ENCODE results near the gene UBR7. TPM values are rescaled to one million over a fixed set of nuclear protein-coding genes. Genes with fewer than 3 reads are reported as not detected.

UBR7 gene
- total RNA-seq, 4 donors from 2014 or later = 12.0 to 23.0 (median 18.0) TPM

- ATAC-seq (ENCODE audit: low FRiP score) (no peak), DNase-seq (ENCODE audit: low spot score) (no peak)
- no peak for TF ChIP-seq CTCF (IDR thresholded peaks at IDR 0.05)
Measured at GRCh38 chr14:93245764-93246420, 38.8 kb downstream of the UBR7 start.

- TF ChIP-seq CTCF (IDR thresholded peaks at IDR 0.05) = no peak
- no peak for ATAC-seq (ENCODE audit: low FRiP score)
- no peak for DNase-seq (ENCODE audit: low spot score)
Measured at GRCh38 chr14:93246534-93246933, 39.5 kb downstream of the UBR7 start.

- no peak for TF ChIP-seq CTCF (IDR thresholded peaks at IDR 0.05)
- ATAC-seq (ENCODE audit: low FRiP score) (no peak), DNase-seq (ENCODE audit: low spot score) (no peak)
Measured at GRCh38 chr14:93249128-93249831, 42.2 kb downstream of the UBR7 start.

- ATAC-seq (ENCODE audit: low FRiP score) (no peak), DNase-seq (ENCODE audit: low spot score) (no peak)
- TF ChIP-seq CTCF (IDR thresholded peaks at IDR 0.05) = no peak
Measured at GRCh38 chr14:93262446-93262845, 55.4 kb downstream of the UBR7 start.

- ATAC-seq (ENCODE audit: low FRiP score) (no peak), DNase-seq (ENCODE audit: low spot score) (no peak)
- no peak for TF ChIP-seq CTCF (IDR thresholded peaks at IDR 0.05)
Measured at GRCh38 chr14:93263416-93263815, 56.4 kb downstream of the UBR7 start.

GRCh38 chr14:93266127-93266526, 59.1 kb downstream of the UBR7 start:
- no peak for TF ChIP-seq CTCF (IDR thresholded peaks at IDR 0.05)

More at GRCh38 chr14:93266127-93266526, 59.1 kb downstream of the UBR7 start:
- DNase-seq (ENCODE audit: low spot score) = no peak
- no peak for ATAC-seq (ENCODE audit: low FRiP score)

Data from omental fat pad (tissue), 4 donors.